ENCODE data around the gene CCNB2. TPM values are rescaled to one million over a fixed set of nuclear protein-coding genes. Genes with fewer than 3 reads are reported as not detected.

CCNB2 gene
- total and polyA plus RNA-seq, 2 of the 8 experiments (the other 6 are each of a cell fraction or from before 2014, with no cell fraction given), result 70.7 to 92.1 TPM

DNA sequence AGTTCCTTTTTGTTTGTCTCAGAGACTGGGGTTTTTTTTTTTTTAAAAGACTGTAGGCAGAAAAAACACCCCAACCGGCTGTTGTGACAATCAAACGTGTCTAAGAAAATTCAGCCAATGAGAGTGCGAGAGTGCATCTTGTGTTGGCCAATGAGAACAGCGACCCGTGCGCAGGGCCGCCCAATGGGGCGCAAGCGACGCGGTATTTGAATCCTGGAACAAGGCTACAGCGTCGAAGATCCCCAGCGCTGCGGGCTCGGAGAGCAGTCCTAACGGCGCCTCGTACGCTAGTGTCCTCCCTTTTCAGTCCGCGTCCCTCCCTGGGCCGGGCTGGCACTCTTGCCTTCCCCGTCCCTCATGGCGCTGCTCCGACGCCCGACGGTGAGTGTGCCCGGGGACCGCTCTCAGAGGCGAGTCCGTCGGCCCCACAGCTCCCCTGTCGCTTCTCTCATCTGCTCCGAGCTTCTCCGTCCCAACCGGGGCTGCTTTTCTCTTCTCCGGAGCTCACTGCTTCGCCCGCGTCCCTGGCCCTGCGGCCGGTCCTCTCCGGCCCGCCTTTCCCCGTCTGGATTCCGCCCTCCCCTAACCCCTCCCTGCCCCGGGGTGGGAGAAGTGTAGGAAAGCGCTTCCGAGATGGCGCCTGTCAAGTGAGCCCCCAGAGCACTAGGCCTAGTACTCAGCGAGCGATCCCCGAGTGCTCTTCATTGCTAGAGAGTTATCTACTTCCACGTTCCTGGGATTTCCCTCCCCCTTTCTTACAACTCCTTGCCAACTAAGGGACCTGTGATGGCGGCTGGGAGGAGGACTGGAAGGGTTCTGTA lies at the start of gene CCNB2 (continued):
- TF ChIP-seq, protein P1, sequence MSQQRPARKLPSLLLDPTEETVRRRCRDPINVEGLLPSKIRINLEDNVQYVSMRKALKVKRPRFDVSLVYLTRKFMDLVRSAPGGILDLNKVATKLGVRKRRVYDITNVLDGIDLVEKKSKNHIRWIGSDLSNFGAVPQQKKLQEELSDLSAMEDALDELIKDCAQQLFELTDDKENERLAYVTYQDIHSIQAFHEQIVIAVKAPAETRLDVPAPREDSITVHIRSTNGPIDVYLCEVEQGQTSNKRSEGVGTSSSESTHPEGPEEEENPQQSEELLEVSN (IDR thresholded peaks at IDR 0.05), result peak; percentile 48; the same call in 1 of the 2 replicates
- TF ChIP-seq FOSL1 (IDR thresholded peaks at IDR 0.05; ENCODE audit: insufficient read depth, low read depth, low read length) (no peak), SIN3A (conservative IDR thresholded peaks at IDR 0.05 in 1 of 2, IDR thresholded peaks at IDR 0.05 in 1 of 2; ENCODE audit: low read depth in 1 of 2, low read length in 2 of 2) (peak; percentile 65 to 88; a peak in 2 of 4 replicates)
